Measurements from ENCODE around the gene ABCC4. TPM values are rescaled to one million over a fixed set of nuclear protein-coding genes. Genes with fewer than 3 reads are reported as not detected.

The ABCC4 gene
- total and polyA plus RNA-seq, 9 of the 15 experiments (the other 6 are each of a cell fraction or from before 2014, with no cell fraction given) = 9.4 to 46.1 (median 25.4) TPM

DNA sequence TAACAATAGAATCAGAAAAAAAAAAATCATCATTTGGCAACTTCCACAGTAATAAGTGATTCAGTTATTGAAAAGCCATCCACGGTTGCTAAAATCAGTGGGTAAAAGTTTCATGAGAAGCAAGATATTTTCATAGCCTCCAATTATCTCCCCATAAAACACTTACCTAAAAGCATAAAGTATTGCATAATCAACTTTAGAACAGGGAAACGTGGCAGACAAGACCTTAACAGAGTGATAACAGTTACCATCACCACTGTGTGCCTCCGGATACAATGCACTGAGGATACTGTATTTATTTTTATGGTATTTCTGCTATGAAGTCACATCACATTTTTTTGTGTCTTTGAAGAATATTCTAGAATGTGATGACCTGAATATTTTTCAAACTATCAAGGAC lies 37.0 kb downstream of the ABCC4 start:
- no peak overlapping the region for H3K9ac ChIP-seq (ENCODE audit: insufficient read depth in 1 of 2, low read depth in 2 of 2, low read length in 2 of 2)
- intact Hi-C loops (cut with micrococcal nuclease) = no loop called here
- no peak overlapping the region for H3K27ac ChIP-seq (ENCODE audit: extremely low read depth, low read depth, low read length)
- in situ Hi-C loops (cut with MboI) = no loop called here
- ATAC-seq = no peak
- H3K27me3 ChIP-seq (ENCODE audit: control insufficient read depth in 2 of 2, insufficient read depth in 2 of 2, low read length in 2 of 2) = no peaks in the 10 kb centered on the region
- peaks cover 81% of the 10 kb centered on the region for H3K79me2 ChIP-seq (ENCODE audit: control insufficient read depth, insufficient read depth, low read length)
- H3K4me3 ChIP-seq = no peak overlapping the region
- H4K20me1 ChIP-seq (replicated peaks; ENCODE audit: control insufficient read depth, insufficient read depth, low read length) = no peaks in the 10 kb centered on the region
- no peak for FAIRE-seq
- H3K36me3 ChIP-seq (ENCODE audit: control insufficient read depth, insufficient read depth, low read length) = peaks cover 39% of the 10 kb centered on the region
- WGBS (ENCODE audit: insufficient coverage, low coverage, missing lambda C conversion rate) = 37% methylated on average over 3 of the region's 3 CpGs
- no peaks in the 10 kb centered on the region; the same call in 1 of the 2 replicates for H3K9me3 ChIP-seq (replicated peaks; ENCODE audit: control insufficient read depth, insufficient read depth, low read depth, low read length)
- no peak overlapping the region for H3K4me2 ChIP-seq (ENCODE audit: insufficient read depth, low read length)
- POLR2A ChIA-PET = no interaction called here
- BruUV-seq (replicated peaks) = no TSS peak
- H2AFZ ChIP-seq (ENCODE audit: low read depth, low read length) = no peak overlapping the region
- no peak for DNase-seq (ENCODE audit: extremely low read depth in 1 of 4, low spot score in 3 of 4)
- H3K4me1 ChIP-seq (replicated peaks in 1 of 2; ENCODE audit: control insufficient read depth in 2 of 2, insufficient read depth in 2 of 2, low read length in 2 of 2) = peaks cover 0 to 17% of the 10 kb centered on the region in 2 experiments; a peak in 3 of 5 replicates
- H3K9me1 ChIP-seq (ENCODE audit: control insufficient read depth, insufficient read depth, low read length) = peaks cover 3% of the 10 kb centered on the region
- CTCF ChIA-PET (ENCODE audit: low intra/inter-chr PET ratio) = no interaction called here
- TF ChIP-seq ZNF584 (CRISPR knock-in tag; IDR thresholded peaks at IDR 0.05; ENCODE audit: low read depth) (no peak), STAT5B (CRISPR knock-in tag; IDR thresholded peaks at IDR 0.05) (no peak), MCM3 (IDR thresholded peaks at IDR 0.05) (no peak), KDM1A (IDR thresholded peaks at IDR 0.05) (no peak), HDAC3 (IDR thresholded peaks at IDR 0.05; ENCODE audit: borderline replicate concordance, partially characterized antibody) (no peak), TCF3 (CRISPR knock-in tag; IDR thresholded peaks at IDR 0.05) (peak; percentile 23; the same call in 1 of the 2 replicates), CBX8 (IDR thresholded peaks at IDR 0.05; ENCODE audit: borderline replicate concordance, extremely low read depth, low read depth, low read length, poor library complexity, severe bottlenecking) (no peak), POU5F1 (IDR thresholded peaks at IDR 0.05; ENCODE audit: borderline replicate concordance, low read depth, low read length, partially characterized antibody) (no peak), NFRKB (IDR thresholded peaks at IDR 0.05; ENCODE audit: low read depth) (no peak), DACH1 (IDR thresholded peaks at IDR 0.05; ENCODE audit: partially characterized antibody) (no peak), MCM7 (IDR thresholded peaks at IDR 0.05) (no peak), TCF7 (IDR thresholded peaks at IDR 0.05; ENCODE audit: borderline replicate concordance) (no peak), ZC3H4 (CRISPR knock-in tag; IDR thresholded peaks at IDR 0.05; ENCODE audit: borderline replicate concordance) (no peak), KLF1 (tag; IDR thresholded peaks at IDR 0.05) (no peak), ZC3H8 (IDR thresholded peaks at IDR 0.05) (no peak), NRF1 (conservative IDR thresholded peaks at IDR 0.05 in 1 of 2, IDR thresholded peaks at IDR 0.05 in 1 of 2) (no peak), RCOR1 (IDR thresholded peaks at IDR 0.05; ENCODE audit: borderline replicate concordance in 1 of 2, low read depth in 2 of 2, low read length in 2 of 2) (no peak), ARID1B (IDR thresholded peaks at IDR 0.05) (peak; percentile 8; the same call in 1 of the 2 replicates), FOXA1 (IDR thresholded peaks at IDR 0.05; ENCODE audit: borderline replicate concordance) (no peak), ZNF12 (CRISPR knock-in tag; IDR thresholded peaks at IDR 0.05) (no peak), ZBTB8A (IDR thresholded peaks at IDR 0.05; ENCODE audit: partially characterized antibody) (no peak), L3MBTL2 (IDR thresholded peaks at IDR 0.05) (no peak)
- TF ChIP-seq, protein P1, sequence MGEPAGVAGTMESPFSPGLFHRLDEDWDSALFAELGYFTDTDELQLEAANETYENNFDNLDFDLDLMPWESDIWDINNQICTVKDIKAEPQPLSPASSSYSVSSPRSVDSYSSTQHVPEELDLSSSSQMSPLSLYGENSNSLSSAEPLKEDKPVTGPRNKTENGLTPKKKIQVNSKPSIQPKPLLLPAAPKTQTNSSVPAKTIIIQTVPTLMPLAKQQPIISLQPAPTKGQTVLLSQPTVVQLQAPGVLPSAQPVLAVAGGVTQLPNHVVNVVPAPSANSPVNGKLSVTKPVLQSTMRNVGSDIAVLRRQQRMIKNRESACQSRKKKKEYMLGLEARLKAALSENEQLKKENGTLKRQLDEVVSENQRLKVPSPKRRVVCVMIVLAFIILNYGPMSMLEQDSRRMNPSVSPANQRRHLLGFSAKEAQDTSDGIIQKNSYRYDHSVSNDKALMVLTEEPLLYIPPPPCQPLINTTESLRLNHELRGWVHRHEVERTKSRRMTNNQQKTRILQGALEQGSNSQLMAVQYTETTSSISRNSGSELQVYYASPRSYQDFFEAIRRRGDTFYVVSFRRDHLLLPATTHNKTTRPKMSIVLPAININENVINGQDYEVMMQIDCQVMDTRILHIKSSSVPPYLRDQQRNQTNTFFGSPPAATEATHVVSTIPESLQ (CRISPR knock-in tag; IDR thresholded peaks at IDR 0.05) = no peak
- TF ChIP-seq, protein P2, sequence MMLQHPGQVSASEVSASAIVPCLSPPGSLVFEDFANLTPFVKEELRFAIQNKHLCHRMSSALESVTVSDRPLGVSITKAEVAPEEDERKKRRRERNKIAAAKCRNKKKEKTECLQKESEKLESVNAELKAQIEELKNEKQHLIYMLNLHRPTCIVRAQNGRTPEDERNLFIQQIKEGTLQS (IDR thresholded peaks at IDR 0.05) = peak; percentile 72
- TF ChIP-seq, protein P2 (CRISPR knock-in tag; conservative IDR thresholded peaks at IDR 0.05) = no peak

All from K562 (cell line).